G401.6 (cell line): ENCODE data around the gene FIZ1.
"Not testable (repeated sequence)": the region's sequence is repeated elsewhere in the genome, so short reads cannot be mapped to it uniquely, and the experiment has no call there.

Experiments
- FAIRE-seq: peaks from 2 replicates; lab custom pipeline; 2012; peaks lifted over from hg19 to GRCh38; lab: Jason Lieb, UNC

The FIZ1 gene

GRCh38 chr19:55592391-55593090 lies 6.8 kb downstream of the FIZ1 start:
- FAIRE-seq, result no peak

- no peak for FAIRE-seq
Measured at GRCh38 chr19:55591555-55591954, 7.8 kb downstream of the FIZ1 start.

GRCh38 chr19:55590617-55591016 lies 8.7 kb downstream of the FIZ1 start:
- FAIRE-seq, result peak; percentile 23

- FAIRE-seq, result no peak
Measured at GRCh38 chr19:55590109-55590508, 9.2 kb downstream of the FIZ1 start.

- no peak for FAIRE-seq
Measured at GRCh38 chr19:55588738-55589137, 10.6 kb downstream of the FIZ1 start.

GRCh38 chr19:55586976-55587668 lies 12.2 kb downstream of the FIZ1 start:
- peak; percentile 99 for FAIRE-seq

- peak; percentile 72 for FAIRE-seq
Measured at GRCh38 chr19:55585658-55586339, 13.5 kb downstream of the FIZ1 start.

GRCh38 chr19:55584871-55585270 lies 14.4 kb downstream of the FIZ1 start:
- FAIRE-seq, result no peak

- not testable (repeated sequence) for FAIRE-seq
Measured at GRCh38 chr19:55583897-55584296, 15.4 kb downstream of the FIZ1 start.

- FAIRE-seq, result not testable (repeated sequence)
Measured at GRCh38 chr19:55582284-55582683, 17.0 kb downstream of the FIZ1 start.

GRCh38 chr19:55581823-55582223 lies 17.5 kb downstream of the FIZ1 start:
- no peak for FAIRE-seq

- no peak for FAIRE-seq
Measured at GRCh38 chr19:55581145-55581822, 18.0 kb downstream of the FIZ1 start.

GRCh38 chr19:55580628-55581144 lies 18.6 kb downstream of the FIZ1 start, which contains the start of gene ZNF579:
Gene ZNF579, minus strand, starts transcription at chr19:55580848. Its CDS starts 1,209 bp downstream, at chr19:55579639.
- FAIRE-seq, result no peak

- FAIRE-seq, result no peak
Measured at GRCh38 chr19:55579766-55580621, 19.3 kb downstream of the FIZ1 start.

GRCh38 chr19:55578761-55579747 lies 20.3 kb downstream of the FIZ1 start:
- FAIRE-seq, result no peak

- FAIRE-seq, result no peak
Measured at GRCh38 chr19:55578031-55578760, 21.1 kb downstream of the FIZ1 start.

GRCh38 chr19:55576746-55577145 lies 22.6 kb downstream of the FIZ1 start:
- FAIRE-seq, result no peak

GRCh38 chr19:55573929-55574328 lies 25.4 kb downstream of the FIZ1 start:
- FAIRE-seq, result not testable (repeated sequence)

- not testable (repeated sequence) for FAIRE-seq
Measured at GRCh38 chr19:55569477-55569876, 29.8 kb downstream of the FIZ1 start.
